Measurements from ENCODE around the gene SUSD4. TPM values are rescaled to one million over a fixed set of nuclear protein-coding genes. Genes with fewer than 3 reads are reported as not detected.
A peak's percentile ranks its signal among the peaks of the same experiment; 100 is the strongest.

The SUSD4 gene
- total RNA-seq, 1 donor from 2014 or later, result 42.2 TPM

DNA sequence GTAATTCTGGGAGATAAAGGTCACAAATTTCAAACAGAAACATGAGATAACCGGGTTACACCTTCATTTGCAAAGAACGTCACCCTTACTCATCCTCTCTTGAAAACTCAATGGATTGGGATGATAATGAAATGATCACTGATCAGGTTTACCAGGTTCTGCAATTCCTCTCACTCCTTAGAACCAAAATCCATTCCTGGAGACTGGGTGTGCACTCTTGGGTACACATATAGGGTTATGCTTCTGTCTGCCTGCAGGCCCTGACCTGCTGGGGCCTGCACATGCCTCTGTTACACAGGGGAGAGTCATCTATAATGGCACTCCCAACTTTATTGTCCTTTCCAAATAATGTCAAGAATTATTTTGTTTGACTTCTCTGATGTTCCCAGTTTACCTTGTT is 8.3 kb downstream of the SUSD4 start:
- peak; percentile 99 for ATAC-seq

DNA sequence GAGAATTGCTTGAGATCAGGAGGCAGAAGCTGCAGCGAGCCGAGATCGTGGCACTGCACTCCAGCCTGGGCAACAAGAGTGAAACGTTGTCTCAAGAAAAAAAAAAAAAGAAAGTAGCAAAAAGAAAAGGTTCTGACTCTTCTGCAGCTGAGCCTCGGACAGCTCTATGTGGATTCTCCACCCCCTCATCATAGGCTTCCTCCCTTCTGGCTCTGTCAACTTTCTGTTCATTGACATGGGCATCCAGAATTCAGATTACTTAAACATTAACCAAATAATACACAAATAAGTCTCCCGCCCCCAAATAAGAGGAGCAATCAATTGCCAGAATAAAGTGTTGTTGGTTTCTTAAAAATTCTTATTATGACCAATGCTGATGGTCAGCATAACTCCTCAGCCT is 10.0 kb downstream of the SUSD4 start:
- no peak for ATAC-seq

DNA sequence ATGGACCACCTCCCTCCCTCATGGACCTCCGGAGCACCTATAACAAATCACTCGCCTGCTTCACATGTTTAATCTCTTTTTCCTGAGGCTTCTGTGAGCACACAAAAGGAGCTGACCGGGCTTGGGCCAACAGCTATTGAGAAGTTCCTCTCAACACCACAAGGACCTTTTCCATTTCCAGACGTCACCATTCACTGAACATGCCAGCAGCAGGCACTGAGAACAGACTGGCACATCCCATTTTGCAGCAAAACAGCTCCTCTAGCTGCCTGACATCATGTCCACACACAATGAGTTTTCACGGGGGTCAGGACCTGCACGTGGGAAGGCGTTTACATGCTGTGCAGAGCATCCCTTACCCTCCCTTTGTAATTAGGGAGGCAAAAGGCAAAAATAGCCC is 11.0 kb downstream of the SUSD4 start:
- no peak for ATAC-seq

DNA sequence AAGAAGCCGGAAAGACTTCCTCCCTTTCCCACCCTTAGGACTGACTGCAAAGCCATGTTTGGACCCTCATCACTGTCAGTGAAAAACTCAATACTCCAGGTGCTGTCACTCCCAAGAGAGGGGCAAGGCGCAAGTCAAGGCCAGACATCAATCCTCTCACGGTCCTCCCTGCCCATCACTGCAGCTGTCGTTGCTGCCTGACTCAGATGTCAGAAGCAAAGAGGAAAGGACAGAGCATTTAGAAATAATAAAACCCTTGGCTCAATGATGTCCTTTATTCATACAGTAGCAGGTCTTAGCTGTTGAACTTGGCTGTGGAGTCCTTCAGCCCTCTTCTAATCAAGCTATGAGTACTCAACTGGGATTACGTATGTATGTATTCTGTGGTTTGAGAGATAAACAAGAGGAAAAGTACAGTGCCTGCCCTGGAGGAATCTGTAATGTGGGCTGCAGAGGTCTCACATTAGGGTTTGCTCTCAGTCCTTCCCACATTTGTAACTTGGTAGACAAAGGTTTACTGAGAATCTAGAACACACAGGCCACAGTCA is 13.5 kb downstream of the SUSD4 start:
- no peak for ATAC-seq

DNA sequence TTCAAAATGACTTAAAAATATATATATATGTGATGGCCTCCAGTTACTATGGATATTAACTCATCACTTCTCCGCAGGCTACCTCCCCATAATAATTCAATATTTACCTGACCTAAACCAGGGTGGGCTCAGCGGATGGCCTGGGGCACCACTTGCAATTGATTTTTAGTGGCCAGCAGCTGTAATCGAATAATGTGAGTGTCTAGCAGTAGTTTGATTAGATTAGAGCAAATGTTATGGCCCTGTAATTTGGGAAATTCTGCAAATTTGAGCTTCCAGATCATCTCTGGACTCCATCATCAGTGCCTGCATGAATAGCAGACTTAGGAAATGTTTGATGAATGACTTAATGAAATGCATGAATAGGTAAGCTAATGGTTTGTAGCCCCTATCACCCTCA is 14.7 kb downstream of the SUSD4 start:
- ATAC-seq, result no peak

DNA sequence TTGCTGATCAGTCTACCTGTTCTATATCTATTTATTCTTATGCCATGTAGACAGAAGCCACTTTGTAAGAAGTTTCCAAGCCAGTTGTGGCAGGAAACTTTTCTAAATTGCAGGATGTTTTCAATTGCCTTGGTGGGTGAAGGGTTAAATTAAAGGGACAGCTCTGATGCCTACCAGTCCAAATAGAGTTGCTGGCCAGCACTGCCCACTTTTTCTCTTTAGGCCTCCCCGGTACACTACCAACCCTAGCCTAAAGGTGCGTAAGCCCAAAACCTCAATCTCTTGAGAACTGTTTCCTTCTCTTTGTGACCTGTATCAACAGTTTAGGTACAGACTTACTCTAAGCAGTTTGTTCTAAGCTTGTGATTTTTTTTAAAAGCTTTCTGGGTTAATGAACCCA is 15.5 kb downstream of the SUSD4 start:
- ATAC-seq, result no peak

DNA sequence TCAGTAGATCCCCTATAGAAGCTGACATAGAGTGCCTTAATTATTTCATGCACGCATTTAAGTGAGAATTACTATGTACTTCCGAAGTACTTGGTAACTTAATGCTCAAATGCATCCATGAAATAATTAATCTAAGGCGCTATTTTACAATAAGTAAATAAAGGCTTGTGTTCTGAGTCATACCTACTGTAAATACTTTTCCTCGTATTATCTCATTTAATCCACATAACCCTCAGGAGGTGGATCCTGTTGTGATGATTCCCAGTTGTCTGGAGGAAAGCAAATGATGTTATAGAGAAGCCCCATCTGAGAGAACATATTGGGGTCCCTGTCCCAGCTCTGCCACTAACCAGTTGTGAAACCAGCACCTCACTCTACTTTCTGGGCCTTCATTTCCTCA is 16.4 kb downstream of the SUSD4 start:
- ATAC-seq, result no peak

DNA sequence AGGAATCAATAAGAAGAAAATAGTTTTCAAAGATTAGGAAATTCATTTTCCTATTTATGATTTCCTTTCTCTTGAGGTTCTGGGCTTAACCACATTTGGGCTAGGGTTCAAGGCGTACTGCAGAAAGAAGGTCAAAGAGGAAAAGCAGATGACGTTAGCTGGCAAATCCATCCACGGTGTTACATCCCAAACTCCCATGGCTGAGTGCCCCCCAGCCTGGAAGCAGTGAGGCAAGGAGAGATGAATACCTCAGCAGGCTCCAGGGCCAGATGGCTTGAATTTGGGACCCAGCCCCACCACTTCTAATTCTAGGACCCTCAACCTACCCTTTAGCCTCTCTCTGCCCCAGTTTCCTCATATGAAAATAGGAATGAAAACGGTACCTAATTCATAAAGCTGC is 17.7 kb downstream of the SUSD4 start:
- ATAC-seq, result no peak

DNA sequence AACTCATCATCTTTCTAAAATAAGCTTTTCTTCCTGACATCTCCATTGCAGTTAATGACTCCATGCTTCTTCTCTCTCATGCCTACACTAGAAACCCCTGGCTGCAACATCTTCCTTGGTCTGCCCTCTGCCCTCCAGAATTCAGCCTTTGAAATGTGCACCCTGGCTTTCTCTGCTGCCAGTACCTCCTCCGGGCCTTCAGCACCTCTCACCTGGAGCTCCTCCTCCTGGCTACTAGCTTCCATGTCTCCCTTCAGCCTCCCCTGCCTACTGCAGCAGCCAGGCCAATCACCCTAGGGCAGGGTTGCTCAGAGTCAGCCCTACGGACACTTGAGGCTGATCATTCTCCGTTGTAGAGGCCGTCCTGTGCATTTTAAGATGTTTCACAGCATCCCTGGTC is 18.3 kb downstream of the SUSD4 start:
- ATAC-seq, result no peak

DNA sequence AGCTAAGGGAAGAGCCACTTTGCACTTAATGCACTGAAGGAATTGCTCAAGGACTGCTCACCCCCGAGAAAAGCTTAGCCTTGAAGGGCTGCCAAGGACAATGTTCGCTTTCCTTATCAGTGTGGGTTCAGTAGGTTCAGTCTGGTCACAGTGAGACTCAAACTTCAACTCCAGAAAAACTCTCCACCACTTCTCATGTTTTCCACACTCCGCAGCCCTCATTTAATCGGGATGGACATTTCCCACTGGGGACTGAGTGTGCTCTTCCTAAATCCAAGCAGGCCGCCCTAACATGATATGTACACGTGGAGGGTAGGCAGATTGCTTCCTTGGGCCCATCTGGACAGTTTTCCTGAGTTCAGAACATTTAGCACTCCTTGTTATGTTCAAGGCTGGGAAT is 19.5 kb downstream of the SUSD4 start:
- ATAC-seq, result no peak

DNA sequence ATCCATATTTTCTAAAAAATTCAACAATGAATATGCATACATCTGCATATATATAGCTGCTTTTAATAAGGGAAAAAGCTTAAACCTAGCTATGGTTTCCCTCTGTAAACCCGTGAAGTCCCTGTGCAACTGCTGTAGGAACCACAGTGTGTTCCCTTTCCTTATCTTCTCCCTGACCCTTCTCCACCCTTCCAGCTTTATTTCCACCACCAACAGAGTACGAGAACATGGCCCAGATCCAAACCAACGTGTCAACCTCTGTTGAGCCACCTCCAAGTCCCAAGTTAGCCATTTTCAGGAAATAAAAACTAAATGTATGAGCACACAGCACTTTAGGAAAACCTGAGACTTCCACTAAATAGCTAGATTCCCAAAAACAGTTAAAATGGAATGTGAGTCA is 20.3 kb downstream of the SUSD4 start:
- ATAC-seq, result no peak

DNA sequence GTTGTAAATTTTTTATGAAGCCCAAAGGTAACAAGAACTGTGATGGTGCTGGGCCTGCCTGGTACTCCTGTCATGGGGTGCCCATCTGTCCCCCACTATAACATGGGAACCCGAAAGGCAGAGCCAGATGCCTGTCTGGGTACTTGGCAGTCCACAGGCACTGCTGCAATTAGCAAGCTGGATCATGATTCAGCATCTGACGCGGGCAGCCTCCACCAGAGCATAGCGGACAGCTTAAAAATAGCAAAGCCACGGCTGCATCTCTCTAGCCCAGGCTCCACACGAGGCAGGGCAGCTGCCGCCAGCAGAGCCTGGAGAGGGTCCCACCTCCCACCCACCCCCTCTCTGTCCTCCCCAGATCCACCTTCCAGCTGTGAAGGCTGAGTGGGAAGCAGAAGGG is 22.9 kb downstream of the SUSD4 start:
- peak; percentile 91 for ATAC-seq

DNA sequence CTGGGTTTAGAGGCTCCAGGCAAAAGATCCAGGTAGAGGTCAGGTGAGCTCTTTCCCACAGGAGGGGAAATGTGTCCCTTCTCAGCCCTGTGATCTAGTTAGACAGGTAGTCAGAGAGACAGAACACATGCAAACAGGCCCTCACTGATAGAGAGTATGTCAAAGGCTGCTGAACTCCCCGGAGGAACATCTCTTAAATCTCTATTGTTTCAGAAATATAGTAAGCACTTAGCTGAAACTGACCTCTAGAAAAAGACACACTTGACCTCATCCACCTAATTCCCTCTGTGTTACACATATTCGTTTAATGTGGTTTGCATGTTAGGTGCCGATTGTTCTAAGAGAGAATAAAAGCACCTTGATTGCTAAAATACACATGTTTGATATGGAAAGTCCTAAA is 23.3 kb downstream of the SUSD4 start:
- no peak for ATAC-seq

DNA sequence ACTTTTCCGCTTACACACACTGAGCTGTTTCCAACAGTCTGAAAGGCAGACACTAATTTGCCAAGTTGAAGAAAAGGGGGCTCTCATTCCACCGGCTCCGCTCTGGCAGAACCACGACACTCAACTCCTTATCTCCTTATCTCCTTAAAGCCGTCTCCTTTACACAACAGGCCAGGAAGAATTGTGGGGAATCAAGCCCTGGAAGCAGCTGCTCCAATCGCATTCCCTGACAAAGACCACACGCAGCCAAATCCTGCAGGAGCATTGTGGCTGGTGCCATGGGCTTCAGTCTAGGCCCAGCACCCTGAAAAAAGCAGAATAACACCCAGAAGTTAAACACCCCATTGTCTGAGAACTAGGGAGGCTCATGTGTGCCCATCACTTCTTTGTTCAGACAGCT is 24.1 kb downstream of the SUSD4 start:
- no peak for ATAC-seq

DNA sequence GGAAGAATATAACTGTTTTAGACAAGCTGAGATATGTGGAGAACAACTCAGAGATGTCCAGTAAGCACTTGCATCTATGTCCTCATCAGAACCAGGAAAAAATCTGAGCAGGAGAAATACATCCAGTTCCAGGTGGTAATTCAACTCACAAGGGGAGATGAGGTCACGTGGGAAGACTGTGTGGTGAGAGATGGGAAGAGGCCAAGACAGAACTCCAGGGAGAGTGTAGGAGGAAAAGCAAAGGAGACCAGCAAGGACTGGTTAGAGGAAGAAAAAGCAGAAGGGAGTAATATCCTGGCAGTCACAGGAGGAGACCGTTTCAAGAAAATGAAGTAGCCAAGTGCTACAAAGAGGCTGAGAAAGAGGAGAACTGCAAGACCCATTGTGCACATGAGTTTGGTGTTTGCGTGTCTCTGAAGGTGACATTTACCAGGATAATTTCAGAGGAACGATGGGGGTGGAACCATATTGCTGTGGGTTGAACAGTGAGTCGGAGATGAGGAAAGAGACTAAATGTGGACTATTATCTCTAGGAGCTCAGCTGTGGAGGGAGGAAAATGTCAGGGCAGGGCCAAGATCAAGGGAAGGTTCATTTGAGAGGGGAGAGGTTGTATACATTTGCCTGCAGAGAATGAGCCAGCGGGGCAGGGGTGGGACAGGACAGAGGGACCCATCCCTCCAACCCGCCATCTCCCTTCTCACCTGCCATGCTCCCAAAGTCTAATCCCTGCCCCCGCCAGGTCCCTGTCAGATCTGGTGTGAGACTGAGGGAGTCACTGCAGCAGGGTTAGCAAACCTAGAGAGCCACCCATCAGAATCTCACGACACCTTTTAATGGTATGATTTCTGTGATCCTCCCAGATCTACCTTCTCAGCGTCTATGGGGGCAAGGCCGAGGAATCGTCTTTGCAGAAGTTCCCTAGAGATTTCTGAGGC is 24.9 kb downstream of the SUSD4 start:
- no peak for ATAC-seq

DNA sequence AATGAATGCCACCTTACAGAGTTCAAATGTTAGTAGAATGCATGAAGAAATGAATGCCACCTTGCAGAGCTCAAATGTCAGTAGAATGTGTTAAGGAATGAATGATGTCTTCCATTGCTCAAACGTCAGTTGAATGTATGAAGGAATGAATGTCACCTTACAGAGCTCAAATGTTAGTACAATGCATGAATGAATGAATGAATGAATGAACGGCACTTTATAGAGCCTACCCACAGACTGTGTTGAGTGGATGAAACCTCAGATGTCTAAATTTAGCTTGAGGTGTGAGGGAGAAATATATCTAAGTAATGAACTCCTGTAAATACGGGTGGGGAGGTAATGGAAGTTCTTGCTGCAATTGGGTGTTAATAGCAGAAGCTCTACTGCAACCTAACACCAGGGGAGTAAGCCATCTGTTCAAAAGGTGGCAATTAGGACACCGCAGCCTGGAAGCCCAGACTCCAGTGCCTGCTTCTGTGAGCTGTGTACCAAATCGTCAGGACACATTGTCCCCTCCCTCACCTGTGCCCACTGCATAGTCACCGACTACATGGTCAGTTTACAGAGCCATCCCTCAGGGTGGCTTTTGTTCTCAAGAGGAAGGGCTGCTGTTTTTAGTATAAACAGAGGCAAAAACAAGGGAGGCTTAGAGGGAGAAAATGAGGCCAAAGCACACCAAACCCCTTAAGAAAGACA is 26.7 kb downstream of the SUSD4 start:
- ATAC-seq, result no peak

DNA sequence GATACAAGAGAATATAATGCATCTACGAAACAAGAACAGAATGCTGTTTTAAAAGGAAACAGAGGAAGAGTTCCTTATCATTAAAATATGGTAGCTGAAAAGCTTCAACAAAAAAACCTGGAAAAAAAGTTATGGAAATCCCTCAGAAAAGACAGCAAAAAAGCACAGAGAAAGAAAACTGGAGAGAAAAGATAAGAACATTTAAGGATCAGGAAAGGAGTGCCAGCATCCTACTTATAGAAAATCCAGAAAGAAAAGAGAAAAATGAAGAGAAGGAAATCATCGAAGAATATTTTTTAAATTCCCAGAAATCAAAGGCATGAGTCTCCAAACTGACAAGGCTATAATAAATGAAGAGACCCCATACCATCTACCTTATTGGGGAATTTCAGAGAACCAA is 29.8 kb downstream of the SUSD4 start:
- no peak for ATAC-seq

DNA sequence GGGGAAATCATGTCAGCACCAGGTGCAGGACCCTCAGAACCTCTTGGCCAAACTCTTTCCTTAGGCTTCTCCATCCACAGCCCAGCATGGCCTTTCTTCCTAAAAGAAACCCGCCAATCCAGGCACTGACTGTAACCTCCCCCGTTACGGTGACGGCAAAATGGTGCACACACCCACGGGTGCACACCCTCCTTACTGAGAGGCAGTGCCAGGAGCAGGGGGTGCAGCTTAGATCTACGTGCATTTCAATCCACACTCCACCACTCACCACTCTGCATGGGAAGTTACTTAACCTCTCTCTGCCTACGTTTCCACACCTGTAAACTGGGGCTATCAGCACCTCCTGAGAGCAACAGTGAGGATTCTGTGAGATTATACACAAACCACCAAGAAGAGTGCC is 31.0 kb downstream of the SUSD4 start:
- ATAC-seq, result no peak

DNA sequence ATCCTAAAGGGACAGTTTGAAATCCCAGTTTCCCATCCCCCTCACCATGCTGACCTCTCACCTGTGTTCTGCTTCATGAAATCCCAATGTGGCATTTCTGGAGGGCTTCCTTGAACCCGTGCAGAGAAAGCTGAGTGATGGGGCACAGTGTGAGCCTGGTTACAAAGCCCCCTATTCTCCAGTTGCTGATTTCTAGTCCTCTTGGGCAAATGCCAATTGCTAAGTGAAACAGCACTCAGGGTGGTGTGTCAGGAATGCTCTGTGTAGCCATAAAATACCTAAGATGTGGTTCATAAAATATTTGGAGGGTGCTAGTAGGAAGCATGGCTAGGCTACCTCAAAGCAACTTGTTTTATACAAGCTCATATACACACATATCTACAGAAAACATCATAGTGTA is 32.0 kb downstream of the SUSD4 start:
- no peak for ATAC-seq

DNA sequence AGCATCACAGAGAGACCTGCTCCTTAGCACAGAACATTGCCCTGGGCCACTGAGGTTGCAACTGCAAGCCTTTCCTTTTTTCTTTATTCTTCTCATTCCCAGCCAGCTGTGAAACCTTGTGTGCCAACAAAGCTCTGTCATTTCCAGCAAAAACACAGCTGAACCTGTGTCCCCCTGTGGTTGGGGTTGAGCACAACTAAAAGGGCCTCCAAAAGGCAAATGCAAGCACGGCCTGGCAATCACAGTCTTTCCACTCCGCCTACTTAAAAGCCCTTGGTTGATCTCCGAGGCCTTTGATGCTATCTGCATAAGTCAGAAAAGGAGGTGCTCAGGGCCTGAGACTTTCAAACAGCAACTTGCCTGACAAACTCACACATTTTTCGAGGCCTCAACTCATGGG is 32.7 kb downstream of the SUSD4 start:
- no peak for ATAC-seq

DNA sequence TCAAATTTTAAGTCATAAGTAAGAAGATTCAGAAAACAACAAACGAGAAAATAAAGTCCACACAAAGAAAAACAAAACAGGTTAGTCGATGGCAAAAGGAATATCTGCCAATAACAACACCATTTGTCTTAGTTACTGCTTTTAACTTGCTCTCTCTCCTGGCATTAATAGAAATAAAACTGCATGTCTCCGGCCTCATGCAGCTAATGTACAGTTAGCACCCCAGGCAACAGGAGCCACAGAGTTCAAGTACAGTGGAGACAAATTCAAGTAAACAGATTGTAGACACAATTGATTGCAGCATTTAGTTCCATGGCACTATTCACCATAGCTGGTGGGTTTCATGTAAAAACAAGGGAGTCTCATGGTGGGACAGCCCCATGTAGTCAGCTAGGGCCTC is 33.5 kb downstream of the SUSD4 start:
- no peak for ATAC-seq

DNA sequence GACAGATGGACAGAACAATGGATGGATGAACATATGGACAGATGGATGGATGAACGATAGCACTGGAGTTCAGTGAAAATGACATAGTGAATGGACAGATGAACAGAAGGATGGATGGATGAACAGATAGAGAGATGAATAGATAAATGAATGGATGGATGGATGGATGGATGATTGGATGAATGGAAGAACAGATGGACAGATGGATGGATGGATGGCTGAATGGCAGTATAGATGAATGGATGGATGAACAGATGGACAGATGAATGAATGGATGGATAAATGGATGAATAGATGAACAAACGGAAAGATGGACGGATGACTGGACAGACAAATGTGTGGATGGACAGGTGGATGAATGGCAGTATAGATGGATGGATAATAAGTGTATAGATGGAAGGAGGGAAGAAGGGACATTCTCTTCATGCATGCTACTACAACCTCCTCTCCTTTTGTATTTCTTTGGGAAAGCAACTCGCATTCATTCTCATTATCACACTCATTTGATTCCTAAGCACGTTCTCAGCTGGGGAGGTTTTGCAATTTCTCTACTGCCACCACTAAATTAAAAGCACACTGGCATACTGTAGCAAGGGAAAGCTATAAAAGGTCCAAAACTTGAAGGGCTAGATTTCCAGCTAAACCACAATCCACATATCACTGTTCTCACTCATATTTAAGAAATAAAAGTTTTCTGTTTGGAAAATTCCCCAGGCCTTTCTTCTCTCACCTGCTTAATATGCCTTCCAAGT is 34.1 kb downstream of the SUSD4 start:
- ATAC-seq, result no peak

DNA sequence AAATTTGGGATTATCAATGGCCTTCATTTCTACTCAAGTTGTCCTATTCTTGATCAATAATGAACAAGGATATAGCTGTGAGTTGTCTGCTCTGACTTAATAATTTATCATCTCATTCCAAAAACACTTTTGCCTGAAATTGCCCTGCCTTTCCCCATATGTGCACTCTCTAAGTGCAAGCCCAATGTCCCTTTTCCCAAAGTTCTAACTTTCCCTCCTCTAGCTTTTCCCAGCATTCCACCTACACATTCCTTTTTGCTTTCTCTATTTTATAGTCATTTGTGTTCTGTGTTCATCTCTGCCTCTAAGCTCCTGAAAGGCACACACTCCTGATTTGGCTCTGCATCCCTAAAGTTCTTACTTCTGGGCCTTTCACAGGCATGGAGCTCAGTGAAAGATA is 34.7 kb downstream of the SUSD4 start:
- no peak for ATAC-seq

Measured in esophagus mucosa (tissue), 1 donor.